M059J (cell line): Measurements from ENCODE around the gene CLASP2. TPM values are rescaled to one million over a fixed set of nuclear protein-coding genes. Genes with fewer than 3 reads are reported as not detected.
A peak's percentile ranks its signal among the peaks of the same experiment; 100 is the strongest.
"Not testable (repeated sequence)": the region's sequence is repeated elsewhere in the genome, so short reads cannot be mapped to it uniquely, and the experiment has no call there.

Source experiments
- DNase-seq: peaks from one replicate; pipeline ENCODE4 v3.0.0-alpha.2; 2012; ENCODE audit warnings: low read depth
- total RNA-seq: library from RNA; depleted of rRNA; stranded (reverse); fragments of >200 nt; shearing (Covaris generic); gene quantifications from 2 replicates; pipeline ENCODE4 v1.2.3, GENCODE V29; 2014

The CLASP2 gene
- total RNA-seq, 1 experiment from 2014 or later: 20.4 TPM

DNA sequence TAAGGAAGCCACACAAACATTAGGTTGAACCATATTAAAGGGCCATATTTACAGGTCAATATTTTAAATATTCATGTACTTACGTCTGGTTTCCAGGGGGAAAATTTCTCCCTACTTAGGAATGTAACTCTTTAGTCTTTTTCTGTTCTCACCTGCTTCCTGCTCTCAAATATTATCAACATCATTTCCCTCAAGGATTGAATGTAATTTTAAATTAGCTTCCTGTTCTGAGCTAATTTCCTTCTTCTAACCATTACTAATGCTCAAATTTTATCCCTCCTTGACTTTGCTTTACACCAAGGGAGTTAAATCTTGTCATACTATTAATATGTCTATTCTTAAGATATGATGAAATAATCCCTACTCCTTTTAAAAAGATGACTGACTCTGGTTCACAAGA is 174.5 kb downstream of the CLASP2 start:
- no peak for DNase-seq

DNA sequence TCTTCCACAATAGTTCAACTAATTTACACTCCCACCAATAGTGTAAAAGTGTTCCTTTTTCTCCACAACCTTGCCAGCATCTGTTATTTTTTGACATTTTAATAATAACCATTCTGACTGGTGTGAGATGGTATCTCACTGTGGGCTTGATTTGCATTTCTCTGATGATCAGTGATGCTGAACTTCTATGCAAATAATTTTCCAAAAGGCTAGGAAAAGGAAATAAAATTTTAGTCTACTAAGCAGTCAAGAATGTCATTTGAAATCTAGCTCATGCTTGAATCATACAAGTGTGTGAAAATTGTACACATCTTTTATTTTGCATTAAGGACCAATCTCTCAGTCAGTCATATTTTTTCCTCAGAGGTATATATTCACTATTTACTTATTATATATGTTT is 176.1 kb downstream of the CLASP2 start:
- no peak for DNase-seq

DNA sequence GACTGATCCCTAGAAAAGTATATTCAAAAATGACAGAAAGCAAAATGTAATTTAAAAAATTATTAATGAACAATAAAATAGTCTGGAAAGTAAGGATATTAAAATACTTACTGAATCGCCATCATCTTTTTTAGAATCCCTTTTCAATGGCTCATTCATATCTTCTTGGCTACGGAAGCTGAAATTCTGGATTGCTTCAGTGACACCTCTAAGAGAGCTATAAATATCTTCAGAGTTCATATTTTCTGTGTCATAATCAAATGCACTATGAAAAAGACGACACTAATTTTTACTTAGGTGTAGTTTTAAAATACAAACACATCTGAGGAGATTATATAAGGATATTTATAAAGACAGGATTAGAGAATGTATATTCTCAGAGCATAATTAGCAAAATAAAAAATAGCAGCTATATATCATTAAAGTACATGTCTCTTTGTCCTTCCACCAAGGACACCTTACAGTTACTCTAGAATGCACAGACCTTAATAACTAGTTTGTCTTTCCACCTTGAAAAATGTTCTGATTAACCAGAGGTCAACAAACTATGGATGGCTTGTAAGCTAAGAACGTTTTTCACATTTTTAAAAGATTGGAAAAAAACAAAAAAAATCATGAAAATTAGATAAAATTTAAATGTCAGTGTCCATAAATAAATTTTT is 179.2 kb downstream of the CLASP2 start:
- no peak for DNase-seq

DNA sequence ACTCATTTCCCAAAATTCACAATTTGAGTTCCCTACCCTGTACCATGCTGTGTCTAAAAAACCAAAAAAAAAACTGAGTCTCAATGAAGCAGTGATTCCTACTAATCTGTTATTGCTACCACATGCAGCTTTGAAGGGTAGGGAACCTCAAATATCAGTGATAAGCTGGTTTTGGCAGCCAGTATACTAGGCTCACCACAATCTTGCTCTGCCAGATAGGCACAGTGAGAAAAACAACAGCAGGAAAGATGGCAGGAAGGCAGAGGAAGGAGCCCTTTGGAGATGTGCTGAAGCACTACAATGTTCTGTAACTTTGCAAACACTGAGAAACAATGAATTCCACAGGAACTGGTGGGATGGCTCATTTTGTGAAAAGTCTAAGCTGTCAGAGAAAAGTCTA is 180.9 kb downstream of the CLASP2 start:
- no peak for DNase-seq

DNA sequence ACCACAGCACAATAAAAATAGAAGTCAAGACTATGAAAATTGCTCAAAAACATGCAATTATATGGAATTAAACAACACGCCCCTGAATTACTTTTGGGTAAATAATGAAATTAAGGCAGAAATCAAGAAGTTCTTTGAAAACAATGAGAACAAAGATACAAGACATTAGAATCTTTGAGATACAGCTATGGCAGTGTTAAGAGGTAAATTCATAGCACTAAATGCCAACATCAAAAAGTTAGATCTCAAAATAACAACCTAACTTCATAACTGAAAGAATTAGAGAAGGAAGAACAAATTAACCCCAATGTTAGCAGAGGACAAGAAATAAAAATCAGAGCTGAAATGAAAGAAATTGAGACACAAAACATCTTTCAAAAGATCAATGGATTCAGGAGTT is 191.3 kb downstream of the CLASP2 start:
- no peak for DNase-seq

DNA sequence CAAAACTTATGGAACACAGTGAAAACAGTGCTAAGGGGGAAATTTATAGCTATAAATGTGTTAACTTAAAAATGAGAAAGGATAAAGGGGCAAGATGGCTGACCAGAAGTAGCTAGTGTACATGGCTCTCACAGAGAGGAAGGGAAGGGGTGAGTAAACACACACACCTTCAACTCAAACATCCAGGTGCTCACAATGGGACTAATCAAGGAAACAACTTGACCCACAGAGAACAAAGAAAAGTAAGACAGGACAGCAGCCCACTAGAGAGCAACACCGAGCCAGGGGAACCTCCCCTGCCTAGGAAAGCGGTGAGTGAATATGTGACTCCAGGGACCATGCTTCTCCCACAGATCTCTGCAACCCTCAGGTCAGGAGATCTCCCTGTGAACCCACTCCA is 192.8 kb downstream of the CLASP2 start:
- no peak for DNase-seq

GRCh38 chr3:33523093-33523667 is 194.9 kb downstream of the CLASP2 start:
- DNase-seq: no peak

- no peak for DNase-seq
Observed at GRCh38 chr3:33521736-33522135, 196.3 kb downstream of the CLASP2 start.

- DNase-seq: no peak
Observed at GRCh38 chr3:33513262-33513863, 204.7 kb downstream of the CLASP2 start.

DNA sequence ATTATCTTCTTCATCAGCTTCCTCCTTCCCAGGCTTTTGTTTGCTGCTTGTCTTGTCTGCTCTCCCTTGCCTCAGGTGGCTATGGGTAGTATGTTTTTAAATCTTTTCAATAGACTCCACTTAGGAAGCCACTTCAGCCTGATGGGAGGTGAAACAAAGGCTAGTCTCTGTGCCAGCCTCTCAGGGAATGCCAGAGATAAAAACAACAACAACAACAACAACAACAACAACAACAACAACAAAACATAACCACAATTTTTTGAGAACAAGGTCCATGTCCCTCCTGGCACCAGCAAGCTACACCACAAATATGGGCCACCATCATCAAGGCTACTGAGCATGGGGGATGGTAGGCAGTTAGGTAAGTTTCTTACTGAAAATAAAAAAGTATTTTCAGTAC is 213.0 kb downstream of the CLASP2 start:
- DNase-seq: no peak

GRCh38 chr3:33496449-33496848 is 221.6 kb downstream of the CLASP2 start:
- no peak for DNase-seq

DNA sequence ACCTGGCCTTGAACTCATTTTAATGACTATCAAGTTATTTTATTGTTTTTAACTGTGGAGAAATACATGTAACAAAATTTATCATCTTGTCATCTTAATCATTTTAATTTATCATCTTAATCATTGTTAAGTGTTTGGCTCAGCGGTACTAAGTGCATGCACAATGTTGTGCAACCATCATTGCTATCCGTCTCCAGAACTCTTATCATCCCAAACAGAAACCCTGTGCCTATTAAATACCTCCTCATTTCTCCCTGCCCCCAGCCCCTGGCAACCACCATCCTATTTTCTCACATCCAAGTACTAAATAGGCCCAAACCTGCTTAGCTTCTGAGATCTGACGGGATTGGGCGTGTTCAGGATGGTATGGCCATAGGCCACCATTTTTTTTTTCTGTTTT is 226.3 kb downstream of the CLASP2 start:
- DNase-seq: no peak

GRCh38 chr3:33490641-33491241 is 227.3 kb downstream of the CLASP2 start:
- no peak for DNase-seq

DNA sequence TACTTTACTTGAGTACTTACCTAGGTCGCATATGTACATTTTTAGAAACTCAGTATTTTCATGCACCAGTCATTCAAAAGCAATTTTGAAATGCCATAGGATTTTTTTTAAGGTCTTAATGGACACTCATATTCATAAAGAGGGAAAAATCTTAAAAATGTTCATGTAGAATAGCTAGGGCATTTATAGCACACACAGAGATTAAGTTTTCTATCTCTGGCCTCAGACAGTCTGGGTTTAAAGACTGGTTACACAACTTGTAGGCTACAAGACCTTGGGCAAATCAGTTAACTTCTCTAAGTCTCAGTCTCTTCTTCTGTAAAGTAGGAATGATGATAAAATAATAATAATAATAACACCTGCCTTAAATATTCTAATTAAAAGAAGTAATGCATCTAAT is 229.4 kb downstream of the CLASP2 start:
- DNase-seq: no peak

GRCh38 chr3:33488246-33488645 is 229.8 kb downstream of the CLASP2 start:
- DNase-seq: no peak

- DNase-seq: peak; percentile 56
Observed at GRCh38 chr3:33482111-33482521, 235.9 kb downstream of the CLASP2 start.

GRCh38 chr3:33474896-33475295 is 243.2 kb downstream of the CLASP2 start:
- no peak for DNase-seq

DNA sequence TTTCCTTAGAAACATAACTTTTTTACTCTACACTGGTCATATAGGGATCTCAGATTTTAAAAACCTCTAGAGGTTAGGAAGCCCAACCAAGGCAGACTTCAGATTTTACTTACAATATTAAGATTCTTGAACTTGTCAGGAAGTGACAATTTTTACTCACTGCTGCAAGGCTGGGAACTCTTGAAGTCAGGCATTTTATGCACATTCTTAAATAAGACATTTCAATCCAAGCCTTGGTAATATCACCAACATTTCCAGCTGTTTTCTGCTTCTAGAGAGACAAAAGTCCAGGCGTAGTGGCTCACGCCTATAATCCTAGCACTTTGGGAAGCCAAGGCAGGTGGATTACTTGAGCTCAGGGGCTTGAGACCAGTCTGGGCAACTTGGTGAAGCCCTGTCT is 244.2 kb downstream of the CLASP2 start:
- DNase-seq: no peak

- no peak for DNase-seq
Observed at GRCh38 chr3:33467786-33468185, 250.3 kb downstream of the CLASP2 start.

- DNase-seq: no peak
Observed at GRCh38 chr3:33461097-33461496, 257.0 kb downstream of the CLASP2 start.

DNA sequence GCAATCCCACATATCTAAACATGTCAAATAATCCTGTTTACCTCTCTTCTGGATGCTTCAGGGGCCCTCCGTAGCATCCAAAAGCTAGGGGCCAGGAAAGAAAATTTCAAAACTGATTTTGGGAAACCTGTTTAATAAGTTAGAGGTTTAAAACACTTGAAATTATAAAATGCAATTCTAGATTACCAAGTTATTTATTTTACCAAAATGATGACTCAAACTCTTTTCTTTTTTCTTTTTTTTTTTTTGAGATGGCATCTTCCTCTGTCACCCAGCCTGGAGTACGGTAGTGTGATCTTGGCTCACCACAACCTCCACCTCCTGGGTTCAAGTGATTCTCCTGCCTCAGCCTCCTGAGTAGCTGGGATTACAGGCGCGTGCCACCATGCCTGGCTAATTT is 258.5 kb downstream of the CLASP2 start:
- not testable (repeated sequence) for DNase-seq

GRCh38 chr3:33458446-33458845 is 259.6 kb downstream of the CLASP2 start:
- no peak for DNase-seq

- DNase-seq: peak; percentile 12
Observed at GRCh38 chr3:33456756-33457155, 261.3 kb downstream of the CLASP2 start.
